Thymus (tissue), 11 donors: ENCODE measurements around the gene FHIT. TPM values are rescaled to one million over a fixed set of nuclear protein-coding genes. Genes with fewer than 3 reads are reported as not detected.

ENCODE experiments used
- DNase-seq, 9 donors: peaks; one replicate each; pipeline ENCODE4 v3.0.0-alpha.2; 2013; ENCODE audit warnings: low spot score in 9 of 9, low read depth in 6 of 9, missing footprints in 1 of 9
- H3K27ac ChIP-seq, 2 donors: one replicate each; pipeline ENCODE4 v1.5.1; 2013; ENCODE audit warnings: control low read depth in 1 of 2, low read depth in 1 of 2, low read length in 1 of 2, mild to moderate bottlenecking in 1 of 2, moderate library complexity in 1 of 2
- H3K27me3 ChIP-seq, 2 donors: one replicate each; pipeline ENCODE4 v1.5.1; 2013; ENCODE audit warnings: low read length in 1 of 2; ENCODE audit not compliant: control insufficient read depth in 2 of 2, insufficient read depth in 1 of 2
- H3K36me3 ChIP-seq, 2 donors: one replicate each; pipeline ENCODE4 v1.5.1; 2013; ENCODE audit warnings: low read length in 1 of 2, mild to moderate bottlenecking in 1 of 2, moderate library complexity in 1 of 2; ENCODE audit not compliant: control insufficient read depth in 2 of 2, insufficient read depth in 2 of 2
- H3K4me1 ChIP-seq, 2 donors: one replicate each; pipeline ENCODE4 v1.5.1; 2013; ENCODE audit warnings: low read length in 2 of 2; ENCODE audit not compliant: control insufficient read depth in 2 of 2, insufficient read depth in 2 of 2
- H3K4me3 ChIP-seq, 2 donors: one replicate each; pipeline ENCODE4 v1.5.1; 2013; ENCODE audit warnings: low read length in 2 of 2, control low read depth in 1 of 2, mild to moderate bottlenecking in 1 of 2
- H3K9me3 ChIP-seq, 2 donors: one replicate each; pipeline ENCODE4 v1.5.1; 2013; ENCODE audit warnings: low read length in 1 of 2, mild to moderate bottlenecking in 1 of 2; ENCODE audit not compliant: control insufficient read depth in 2 of 2, insufficient read depth in 1 of 2
- WGBS: extraction: QIAGEN DNeasy Blood & Tissue Kit; methylation state at CpG from one replicate; pipeline ENCODE4 v1.1.7; 2013; 5-methylcytosine and 5-hydroxymethylcytosine counted together
- polyA plus RNA-seq: library from polyadenylated mRNA; stranded (reverse); fragments of 200-250 nt; gene quantifications from one replicate; pipeline ENCODE4 v1.2.3, GENCODE V29; 2013
- total RNA-seq: library from RNA; stranded (reverse); fragments of 120-200 nt; gene quantifications from one replicate; pipeline ENCODE4 v1.2.4, GENCODE V29; 2013
- donor health status: healthy.

The FHIT gene
- total and polyA plus RNA-seq, 2 donors, result 9.2 to 13.2 TPM

DNA sequence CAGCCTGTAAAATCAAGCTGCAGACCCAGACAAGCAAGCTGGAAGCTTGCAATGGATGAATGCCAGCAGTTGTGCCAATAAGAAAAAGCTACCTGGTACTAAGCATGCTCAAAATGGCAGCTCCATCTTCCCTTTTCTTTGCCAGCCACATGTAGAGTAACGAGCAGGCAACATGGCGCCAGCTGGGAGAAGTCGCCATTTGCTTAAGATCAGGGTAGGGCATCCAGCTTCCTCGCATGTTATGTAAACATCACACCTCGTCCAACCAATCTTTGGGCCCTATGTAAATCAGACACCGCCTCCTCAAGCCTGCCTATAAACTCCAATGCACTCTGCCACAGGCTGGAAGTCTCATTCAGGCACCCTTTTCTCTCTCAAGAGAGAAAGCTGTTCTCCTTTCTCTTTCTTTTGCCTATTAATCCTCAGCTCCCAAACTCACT is 973.9 kb downstream of the FHIT start:
- H3K4me3 ChIP-seq, result no peak overlapping the region
- no peak for DNase-seq
- no peak overlapping the region for H3K27ac ChIP-seq
- H3K36me3 ChIP-seq, result no peaks in the 10 kb centered on the region
- no peaks in the 10 kb centered on the region for H3K9me3 ChIP-seq
- no peaks in the 10 kb centered on the region for H3K27me3 ChIP-seq
- 99% methylated on average over 6 of the region's 6 CpGs for WGBS
- H3K4me1 ChIP-seq, result no peaks in the 10 kb centered on the region

DNA sequence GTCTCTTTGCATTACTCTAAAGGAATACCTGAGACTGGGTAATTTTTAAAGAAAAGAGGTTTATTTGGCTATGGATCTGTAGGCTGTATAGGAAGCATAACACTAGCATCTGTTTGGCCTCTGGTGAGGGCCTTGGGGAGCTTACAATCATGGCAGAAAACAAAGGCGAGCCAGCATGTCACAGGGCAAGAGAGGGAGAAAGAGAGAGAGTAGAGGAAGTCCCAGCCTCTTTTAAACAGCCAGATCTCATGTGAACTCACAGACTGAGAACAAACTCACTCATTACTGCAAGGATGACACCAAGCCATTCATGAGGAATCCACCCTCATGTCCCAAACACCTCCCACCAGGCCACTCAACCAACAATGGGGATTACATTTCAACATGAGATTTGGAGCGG is 974.6 kb downstream of the FHIT start:
- no peak for DNase-seq
- Histone ChIP-seq H3K27ac (no peak overlapping the region), H3K4me1 (no peaks in the 10 kb centered on the region), H3K9me3 (no peaks in the 10 kb centered on the region), H3K36me3 (no peaks in the 10 kb centered on the region), H3K4me3 (no peak overlapping the region), H3K27me3 (no peaks in the 10 kb centered on the region)
- 75% methylated on average over 2 of the region's 2 CpGs for WGBS

DNA sequence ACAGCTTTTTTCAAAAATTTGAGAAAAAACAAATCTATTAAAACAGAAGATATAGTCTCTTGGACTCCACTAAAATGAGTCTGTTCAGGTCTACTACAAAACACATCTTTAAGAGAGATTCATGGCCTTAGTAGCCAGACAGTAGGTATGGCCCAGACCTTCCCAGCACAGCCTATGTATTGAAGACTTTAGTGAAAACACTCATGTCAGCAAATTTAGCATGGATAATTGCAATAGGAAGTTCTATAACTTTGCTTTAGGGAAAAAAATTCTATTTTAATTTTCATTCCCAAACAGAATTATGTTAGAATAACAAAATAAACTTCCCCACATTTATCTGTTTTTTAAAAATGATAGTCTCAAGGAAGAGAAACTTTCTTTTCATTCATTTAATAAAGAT is 976.6 kb downstream of the FHIT start:
- H3K4me1 ChIP-seq, result no peaks in the 10 kb centered on the region
- no peak overlapping the region for H3K27ac ChIP-seq
- H3K27me3 ChIP-seq, result no peaks in the 10 kb centered on the region
- no peak overlapping the region for H3K4me3 ChIP-seq
- no peaks in the 10 kb centered on the region for H3K9me3 ChIP-seq
- H3K36me3 ChIP-seq, result no peaks in the 10 kb centered on the region
- DNase-seq, result no peak

DNA sequence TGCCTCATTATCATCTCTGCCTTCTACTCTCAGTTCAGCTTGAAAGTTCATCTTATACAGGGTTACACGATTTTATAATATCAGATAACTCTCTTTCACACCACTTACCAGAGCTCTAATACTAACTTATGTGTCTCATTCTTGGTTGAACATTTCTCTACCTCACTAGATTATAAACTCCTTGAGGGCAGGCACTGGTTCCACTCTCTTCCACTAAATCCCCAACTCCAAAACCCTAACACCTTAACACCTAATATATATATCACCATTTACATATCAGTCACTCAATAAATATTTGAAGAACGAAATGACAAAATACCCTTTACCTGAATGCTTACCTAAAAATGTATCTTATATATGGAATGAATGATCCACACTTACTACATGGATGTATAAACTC is 977.2 kb downstream of the FHIT start:
- H3K4me1 ChIP-seq, result no peaks in the 10 kb centered on the region
- WGBS, result 97% methylated on average over 2 of the region's 2 CpGs
- no peak overlapping the region for H3K27ac ChIP-seq
- no peaks in the 10 kb centered on the region for H3K36me3 ChIP-seq
- no peaks in the 10 kb centered on the region for H3K9me3 ChIP-seq
- H3K27me3 ChIP-seq, result no peaks in the 10 kb centered on the region
- H3K4me3 ChIP-seq, result no peak overlapping the region
- no peak for DNase-seq

DNA sequence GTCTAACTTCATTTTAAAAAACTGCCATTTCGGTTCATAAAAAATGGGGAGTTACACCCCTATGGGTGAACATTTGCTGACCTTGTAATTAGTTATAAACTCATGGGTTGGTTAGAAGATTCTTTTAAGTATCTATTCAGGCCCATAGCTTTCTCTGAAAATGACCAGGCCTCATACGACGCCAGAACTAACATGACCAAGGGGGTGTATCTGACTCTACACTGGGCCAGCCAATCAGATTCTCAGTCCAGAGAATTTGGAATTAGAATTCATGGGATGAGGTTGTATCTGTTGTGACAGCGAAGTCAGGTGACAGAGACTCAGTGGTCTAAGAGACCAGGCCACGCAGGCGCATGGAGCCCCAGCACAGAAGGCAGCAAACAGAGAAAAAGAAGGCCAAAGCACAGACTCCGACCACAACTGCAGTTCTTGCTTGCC is 981.4 kb downstream of the FHIT start:
- no peak overlapping the region for H3K4me3 ChIP-seq
- no peaks in the 10 kb centered on the region for H3K4me1 ChIP-seq
- no peaks in the 10 kb centered on the region for H3K9me3 ChIP-seq
- no peaks in the 10 kb centered on the region for H3K27me3 ChIP-seq
- DNase-seq, result no peak
- no peak overlapping the region for H3K27ac ChIP-seq
- no peaks in the 10 kb centered on the region for H3K36me3 ChIP-seq
- WGBS, result 99% methylated on average over 7 of the region's 7 CpGs

DNA sequence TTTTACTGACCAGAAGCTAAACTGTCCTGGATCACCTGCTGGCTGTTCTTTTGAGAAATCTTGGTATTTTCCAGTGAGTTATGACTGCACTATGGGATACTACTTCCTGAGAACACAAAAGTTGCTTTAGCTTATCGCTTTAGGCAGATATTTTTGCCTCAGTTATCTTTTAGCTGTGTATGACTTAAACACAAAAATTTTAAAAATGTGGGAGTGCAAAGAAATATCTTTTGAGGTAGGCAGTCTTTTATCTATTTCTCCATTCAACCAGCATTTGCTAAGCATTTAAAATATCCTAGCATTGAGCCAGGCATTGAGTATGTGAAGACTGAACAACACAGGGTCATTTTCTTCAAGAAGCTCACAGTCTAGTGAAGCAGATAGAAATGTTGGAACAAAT is 981.9 kb downstream of the FHIT start:
- no peak overlapping the region for H3K4me3 ChIP-seq
- no peaks in the 10 kb centered on the region for H3K36me3 ChIP-seq
- H3K4me1 ChIP-seq, result no peaks in the 10 kb centered on the region
- H3K27me3 ChIP-seq, result no peaks in the 10 kb centered on the region
- DNase-seq, result no peak
- H3K9me3 ChIP-seq, result no peaks in the 10 kb centered on the region
- WGBS, result 95% methylated on average over 1 of the region's 1 CpG
- no peak overlapping the region for H3K27ac ChIP-seq

DNA sequence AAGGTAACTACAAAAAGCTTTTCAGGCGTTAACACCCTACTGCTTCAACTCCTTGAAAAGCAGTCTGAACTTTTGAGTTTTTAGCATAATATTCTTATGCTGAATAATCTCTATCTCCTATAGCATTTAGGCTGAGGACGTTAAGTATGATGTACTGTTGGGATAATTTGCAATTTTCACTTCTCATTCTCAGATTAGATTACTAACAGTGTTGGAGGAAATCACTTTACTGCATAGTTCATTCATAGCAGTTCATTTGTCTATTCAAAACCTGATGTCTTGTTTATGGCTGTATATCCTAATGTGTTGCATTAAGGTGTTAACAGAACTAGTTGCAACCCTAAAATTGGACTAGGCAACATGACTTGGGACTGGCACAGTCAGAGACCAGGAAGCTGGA is 983.1 kb downstream of the FHIT start:
- DNase-seq, result no peak
- H3K27ac ChIP-seq, result no peak overlapping the region
- WGBS, result 45% methylated on average over 2 of the region's 2 CpGs
- H3K36me3 ChIP-seq, result no peaks in the 10 kb centered on the region
- no peaks in the 10 kb centered on the region for H3K27me3 ChIP-seq
- no peak overlapping the region for H3K4me3 ChIP-seq
- no peaks in the 10 kb centered on the region for H3K4me1 ChIP-seq
- H3K9me3 ChIP-seq, result no peaks in the 10 kb centered on the region

DNA sequence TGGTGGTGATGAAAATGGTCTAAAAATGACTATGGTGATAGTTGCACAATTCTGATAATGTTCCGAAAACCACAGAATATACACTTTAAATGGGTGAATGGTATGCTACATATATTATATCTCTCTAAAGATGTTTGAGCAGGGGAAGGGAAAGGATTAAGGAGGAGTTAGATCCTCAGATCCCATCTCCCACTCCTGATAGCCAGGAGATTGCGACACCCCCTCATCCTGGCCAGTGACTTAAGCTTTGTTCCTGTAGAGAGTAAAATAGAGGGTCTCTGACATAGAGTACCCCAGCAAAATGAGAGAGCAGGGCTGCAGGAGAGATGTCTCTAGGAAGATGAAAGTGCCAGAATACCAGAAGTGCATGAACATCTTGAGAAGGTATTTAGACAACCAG is 984.8 kb downstream of the FHIT start:
- Histone ChIP-seq H3K27me3 (no peaks in the 10 kb centered on the region), H3K27ac (no peak overlapping the region), H3K4me3 (no peak overlapping the region), H3K36me3 (no peaks in the 10 kb centered on the region), H3K4me1 (peaks cover 4 to 7% of the 10 kb centered on the region in 2 donors), H3K9me3 (no peaks in the 10 kb centered on the region)
- 97% methylated on average over 2 of the region's 2 CpGs for WGBS
- DNase-seq, result no peak

DNA sequence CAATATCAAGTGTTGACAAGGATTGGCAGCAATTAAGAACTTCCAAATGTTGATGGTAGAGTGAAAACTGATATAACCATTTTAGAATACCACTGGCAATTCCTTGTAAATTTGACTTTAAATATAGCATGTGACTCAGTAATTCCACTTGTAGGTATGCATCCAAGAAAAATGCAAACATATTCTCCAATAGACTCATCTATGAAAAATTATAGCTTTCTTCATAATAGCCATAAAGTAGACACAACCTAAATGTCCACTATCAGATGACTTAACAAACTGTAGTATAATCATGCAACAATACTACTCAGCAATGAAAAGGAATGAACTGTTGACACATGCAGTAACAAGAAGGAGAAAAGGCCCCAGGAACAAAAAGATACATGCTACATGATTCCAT is 988.1 kb downstream of the FHIT start:
- Histone ChIP-seq H3K9me3 (no peaks in the 10 kb centered on the region), H3K36me3 (no peaks in the 10 kb centered on the region), H3K4me1 (peaks cover 4 to 13% of the 10 kb centered on the region in 2 donors), H3K27me3 (no peaks in the 10 kb centered on the region), H3K4me3 (no peak overlapping the region), H3K27ac (no peak overlapping the region)
- DNase-seq, result no peak

DNA sequence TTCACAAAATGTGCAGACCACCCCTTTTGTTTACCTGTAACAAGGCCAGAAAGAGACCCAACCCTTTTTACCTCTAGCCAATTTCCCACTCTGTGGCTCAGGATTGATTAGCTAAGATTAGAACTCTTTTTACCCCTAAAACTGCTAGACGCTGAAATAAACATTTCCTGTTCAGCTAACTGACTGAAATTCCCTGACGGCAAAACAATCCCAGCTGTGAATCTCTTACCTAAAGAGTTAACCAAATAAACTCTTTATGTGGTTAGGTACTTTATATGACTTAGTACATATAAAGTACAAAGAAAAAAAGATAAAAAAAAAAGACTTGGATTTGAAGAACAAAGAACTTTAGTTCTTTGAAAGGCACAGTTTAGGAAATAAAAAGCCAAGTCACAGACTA is 988.7 kb downstream of the FHIT start:
- no peaks in the 10 kb centered on the region for H3K36me3 ChIP-seq

More for the DNA sequence above, 988.7 kb downstream of the FHIT start:
- peaks cover 4 to 13% of the 10 kb centered on the region in 2 donors for H3K4me1 ChIP-seq
- H3K4me3 ChIP-seq, result no peak overlapping the region
- DNase-seq, result peak in 5 of 9 donors; percentile 4 to 52 (median 15)
- H3K27me3 ChIP-seq, result no peaks in the 10 kb centered on the region
- peak overlapping the region in 1 of 2 donors; percentile 67 for H3K27ac ChIP-seq
- WGBS, result 9% methylated on average over 2 of the region's 2 CpGs
- H3K9me3 ChIP-seq, result no peaks in the 10 kb centered on the region
